ENCODE measurements around the gene MCUB. TPM values are rescaled to one million over a fixed set of nuclear protein-coding genes. Genes with fewer than 3 reads are reported as not detected.

The MCUB gene
- total RNA-seq, 2 donors from 2014 or later = 2.9 to 58.3 TPM

GRCh38 chr4:109609431-109609830, 49.4 kb downstream of the MCUB start:
- TF ChIP-seq, protein P1, sequence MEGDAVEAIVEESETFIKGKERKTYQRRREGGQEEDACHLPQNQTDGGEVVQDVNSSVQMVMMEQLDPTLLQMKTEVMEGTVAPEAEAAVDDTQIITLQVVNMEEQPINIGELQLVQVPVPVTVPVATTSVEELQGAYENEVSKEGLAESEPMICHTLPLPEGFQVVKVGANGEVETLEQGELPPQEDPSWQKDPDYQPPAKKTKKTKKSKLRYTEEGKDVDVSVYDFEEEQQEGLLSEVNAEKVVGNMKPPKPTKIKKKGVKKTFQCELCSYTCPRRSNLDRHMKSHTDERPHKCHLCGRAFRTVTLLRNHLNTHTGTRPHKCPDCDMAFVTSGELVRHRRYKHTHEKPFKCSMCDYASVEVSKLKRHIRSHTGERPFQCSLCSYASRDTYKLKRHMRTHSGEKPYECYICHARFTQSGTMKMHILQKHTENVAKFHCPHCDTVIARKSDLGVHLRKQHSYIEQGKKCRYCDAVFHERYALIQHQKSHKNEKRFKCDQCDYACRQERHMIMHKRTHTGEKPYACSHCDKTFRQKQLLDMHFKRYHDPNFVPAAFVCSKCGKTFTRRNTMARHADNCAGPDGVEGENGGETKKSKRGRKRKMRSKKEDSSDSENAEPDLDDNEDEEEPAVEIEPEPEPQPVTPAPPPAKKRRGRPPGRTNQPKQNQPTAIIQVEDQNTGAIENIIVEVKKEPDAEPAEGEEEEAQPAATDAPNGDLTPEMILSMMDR (IDR thresholded peaks at IDR 0.05) = no peak
- TF ChIP-seq POLR2A (IDR thresholded peaks at IDR 0.05) = no peak
- Histone ChIP-seq H3K27ac (no peak overlapping the region), H3K27me3 (no peaks in the 10 kb centered on the region), H3K4me1 (no peaks in the 10 kb centered on the region), H3K9me3 (no peaks in the 10 kb centered on the region), H3K36me3 (replicated peaks in 1 of 2; ENCODE audit: insufficient read depth in 1 of 2, low read depth in 2 of 2) (no peaks in the 10 kb centered on the region), H3K4me3 (no peak overlapping the region)
- WGBS, 2 donors = 50 to 59% methylated on average over 1 to 2 of the region's 2 CpGs
- ATAC-seq (no peak), DNase-seq (no peak)
- intact Hi-C loops (cut with DNase I) = no loop called here

DNA sequence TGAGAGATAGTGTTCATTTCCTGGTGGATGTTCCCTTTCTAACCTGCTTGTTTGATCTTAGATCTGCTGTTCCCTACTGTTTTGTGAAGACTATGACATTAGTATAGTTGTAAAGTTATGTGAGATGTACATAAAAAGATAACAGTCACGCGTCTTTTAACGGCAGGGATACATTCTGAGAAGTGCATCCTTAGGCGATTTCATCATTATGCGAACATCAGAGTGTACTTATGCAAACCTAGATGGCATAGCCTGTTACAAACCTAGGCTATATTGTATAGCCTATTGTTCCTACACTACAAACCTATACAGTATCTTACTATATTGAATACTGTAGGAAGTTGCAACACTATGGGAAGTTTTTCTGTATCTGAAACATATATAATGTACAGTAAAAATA, 50.4 kb downstream of the MCUB start:
- TF ChIP-seq, protein P1 (IDR thresholded peaks at IDR 0.05) = no peak
- TF ChIP-seq POLR2A (IDR thresholded peaks at IDR 0.05) = no peak
- Histone ChIP-seq H3K36me3 (replicated peaks in 1 of 2; ENCODE audit: insufficient read depth in 1 of 2, low read depth in 2 of 2) (no peaks in the 10 kb centered on the region), H3K4me1 (no peaks in the 10 kb centered on the region), H3K4me3 (no peak overlapping the region), H3K27me3 (no peaks in the 10 kb centered on the region), H3K9me3 (no peaks in the 10 kb centered on the region), H3K27ac (no peak overlapping the region)
- WGBS, 2 donors = 94 to 98% methylated on average over 5 of the region's 5 CpGs
- intact Hi-C loops (cut with DNase I) = no loop called here
- DNase-seq (no peak), ATAC-seq (no peak)

DNA sequence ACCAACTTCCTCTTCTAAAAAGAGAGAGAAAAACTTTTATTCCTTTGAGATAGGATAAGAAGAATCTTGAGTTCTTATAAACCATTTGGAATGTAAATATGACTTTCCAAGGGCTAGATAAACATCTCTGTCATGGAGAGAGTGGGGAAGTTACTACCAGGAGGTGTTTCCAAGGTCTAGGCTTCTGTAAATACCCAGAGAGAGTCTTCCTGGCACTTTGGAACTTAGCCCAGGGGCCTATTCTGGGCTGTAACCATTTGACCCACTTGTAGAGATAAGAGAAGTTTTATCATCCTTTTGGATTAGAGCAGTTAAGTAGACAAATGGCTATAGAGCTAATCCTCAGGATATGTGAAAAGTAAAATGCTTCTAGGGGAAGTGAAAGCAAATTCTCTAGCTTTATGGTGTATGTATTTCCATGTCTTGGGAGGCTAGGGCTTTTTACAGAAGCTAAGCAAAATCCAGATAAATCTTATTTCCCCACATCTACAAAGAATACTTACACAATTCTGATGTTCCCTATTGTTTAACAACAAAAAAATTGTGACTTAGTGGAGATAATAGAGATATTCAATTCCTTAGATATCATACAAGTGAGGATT, 51.1 kb downstream of the MCUB start:
- intact Hi-C loops (cut with DNase I) = no loop called here
- no peaks in the 10 kb centered on the region for H3K36me3 ChIP-seq (replicated peaks in 1 of 2; ENCODE audit: insufficient read depth in 1 of 2, low read depth in 2 of 2)
- H3K27ac ChIP-seq = no peak overlapping the region
- no peaks in the 10 kb centered on the region for H3K9me3 ChIP-seq
- no peak overlapping the region for H3K4me3 ChIP-seq
- H3K27me3 ChIP-seq = no peaks in the 10 kb centered on the region
- TF ChIP-seq, protein P1 (IDR thresholded peaks at IDR 0.05) = no peak
- no peak for TF ChIP-seq POLR2A (IDR thresholded peaks at IDR 0.05)
- ATAC-seq = no peak
- no peaks in the 10 kb centered on the region for H3K4me1 ChIP-seq
- DNase-seq = no peak

GRCh38 chr4:109614015-109614414, 54.0 kb downstream of the MCUB start:
- Histone ChIP-seq H3K4me3 (no peak overlapping the region), H3K4me1 (no peaks in the 10 kb centered on the region), H3K27ac (no peak overlapping the region), H3K27me3 (no peaks in the 10 kb centered on the region), H3K36me3 (replicated peaks in 1 of 2; ENCODE audit: insufficient read depth in 1 of 2, low read depth in 2 of 2) (no peaks in the 10 kb centered on the region), H3K9me3 (no peaks in the 10 kb centered on the region)
- intact Hi-C loops (cut with DNase I) = no loop called here
- TF ChIP-seq, protein P1 (IDR thresholded peaks at IDR 0.05) = no peak
- no peak for TF ChIP-seq POLR2A (IDR thresholded peaks at IDR 0.05)
- 93 to 94% methylated on average over 1 of the region's 1 CpG for WGBS, 2 donors
- no peak for DNase-seq
- ATAC-seq = no peak

- Histone ChIP-seq H3K4me1 (no peaks in the 10 kb centered on the region), H3K4me3 (no peak overlapping the region), H3K27me3 (no peaks in the 10 kb centered on the region), H3K27ac (no peak overlapping the region), H3K9me3 (no peaks in the 10 kb centered on the region), H3K36me3 (replicated peaks in 1 of 2; ENCODE audit: insufficient read depth in 1 of 2, low read depth in 2 of 2) (no peaks in the 10 kb centered on the region)
- 68 to 70% methylated on average over 5 of the region's 5 CpGs for WGBS, 2 donors
- ATAC-seq (no peak), DNase-seq (no peak)
- TF ChIP-seq, protein P1 (IDR thresholded peaks at IDR 0.05) = no peak
- TF ChIP-seq POLR2A (IDR thresholded peaks at IDR 0.05) = no peak
- intact Hi-C loops (cut with DNase I) = no loop called here
Measured at GRCh38 chr4:109614466-109614865, 54.4 kb downstream of the MCUB start.
